HG03354 (cell line): Measurements from ENCODE around the gene INPP5A.
A peak's percentile ranks its signal among the peaks of the same experiment; 100 is the strongest.
"Not testable (repeated sequence)": the region's sequence is repeated elsewhere in the genome, so short reads cannot be mapped to it uniquely, and the experiment has no call there.

Experiments used
- ATAC-seq: cut with Tn5 transposase; IDR thresholded peaks from one replicate; pipeline ENCODE4 v1.9.1; 2021; ENCODE audit warnings: mild to moderate bottlenecking; ENCODE audit not compliant: unreplicated experiment, poor library complexity, severe bottlenecking

INPP5A gene

DNA sequence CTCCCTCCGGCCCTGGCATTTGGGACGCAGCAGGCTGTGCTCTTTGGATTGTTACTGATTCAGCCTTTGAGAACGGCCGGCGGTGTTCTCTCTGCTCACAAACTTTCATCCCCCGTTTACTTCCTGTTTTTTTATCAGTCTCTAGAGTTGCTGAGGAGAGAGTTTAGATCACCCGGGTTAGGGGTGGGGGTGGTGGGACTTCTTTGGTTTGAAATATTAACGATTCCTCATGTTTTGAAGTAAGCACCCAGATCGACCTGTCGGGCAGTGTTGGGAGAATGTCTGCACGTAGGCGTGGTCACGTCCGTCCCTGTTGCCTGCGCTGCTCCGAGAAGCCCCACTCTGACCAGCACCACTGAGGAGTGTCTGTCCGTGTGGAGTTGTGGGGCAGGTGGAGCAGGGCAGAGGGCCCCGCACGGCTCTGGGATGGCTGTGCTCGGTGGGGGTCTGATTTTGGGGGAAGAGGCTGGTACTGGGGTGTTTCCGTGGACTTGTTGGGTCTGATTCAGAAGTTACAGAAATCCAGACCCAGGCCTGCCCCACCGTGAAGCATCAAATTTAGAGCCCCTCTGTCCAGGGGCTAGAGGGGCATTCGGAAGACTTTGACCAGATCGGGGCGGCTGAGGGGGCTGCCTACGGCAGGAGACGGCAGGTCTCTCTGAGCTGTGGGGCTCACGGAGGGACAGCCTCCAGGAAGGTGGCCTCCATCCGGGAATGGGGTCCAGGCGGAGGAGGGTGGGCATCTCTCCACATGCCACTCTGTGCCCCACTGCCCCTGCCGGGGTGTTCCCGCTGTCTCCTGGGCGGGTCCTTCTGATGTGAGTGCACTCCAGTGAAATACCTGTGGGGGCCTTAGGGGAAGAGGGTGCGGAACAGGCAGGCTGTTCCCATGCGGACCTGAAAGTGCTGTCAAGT lies 7.4 kb downstream of the INPP5A start:
- no peak for ATAC-seq

DNA sequence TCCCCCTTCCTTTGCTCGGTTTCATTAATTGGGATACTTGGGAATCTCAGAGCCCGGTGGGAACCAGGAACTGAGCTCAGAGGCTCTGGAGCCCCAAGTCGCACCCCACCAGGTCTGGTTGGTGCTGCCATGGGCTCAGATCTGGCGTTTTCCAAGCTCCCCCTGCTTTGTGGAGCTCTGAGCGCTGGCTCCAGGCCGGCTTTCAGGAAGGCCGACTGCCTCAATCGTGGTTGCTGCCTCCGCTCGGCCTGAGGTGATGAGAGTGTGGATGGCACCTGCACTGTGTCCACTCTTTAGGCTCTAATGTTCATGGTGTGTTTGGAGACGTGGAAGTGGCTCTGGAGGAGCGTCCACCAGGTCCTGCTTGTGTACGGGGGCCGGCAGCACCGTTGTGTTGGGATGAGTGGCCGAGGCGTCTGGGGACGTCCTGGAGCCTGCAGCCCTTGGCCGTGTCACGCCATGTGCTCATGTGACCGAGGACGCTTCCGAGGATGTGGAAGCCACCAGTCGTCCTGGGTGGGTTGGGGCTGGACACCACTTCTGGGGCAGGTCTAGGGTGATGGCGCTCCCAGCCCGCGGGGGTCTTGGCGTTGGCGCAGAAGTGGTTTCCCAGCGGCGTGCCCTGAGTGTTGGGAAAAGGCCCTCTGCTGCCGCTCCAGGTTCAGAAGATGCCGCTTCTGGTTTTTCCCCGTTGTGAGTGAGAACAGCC lies 8.2 kb downstream of the INPP5A start:
- no peak for ATAC-seq

DNA sequence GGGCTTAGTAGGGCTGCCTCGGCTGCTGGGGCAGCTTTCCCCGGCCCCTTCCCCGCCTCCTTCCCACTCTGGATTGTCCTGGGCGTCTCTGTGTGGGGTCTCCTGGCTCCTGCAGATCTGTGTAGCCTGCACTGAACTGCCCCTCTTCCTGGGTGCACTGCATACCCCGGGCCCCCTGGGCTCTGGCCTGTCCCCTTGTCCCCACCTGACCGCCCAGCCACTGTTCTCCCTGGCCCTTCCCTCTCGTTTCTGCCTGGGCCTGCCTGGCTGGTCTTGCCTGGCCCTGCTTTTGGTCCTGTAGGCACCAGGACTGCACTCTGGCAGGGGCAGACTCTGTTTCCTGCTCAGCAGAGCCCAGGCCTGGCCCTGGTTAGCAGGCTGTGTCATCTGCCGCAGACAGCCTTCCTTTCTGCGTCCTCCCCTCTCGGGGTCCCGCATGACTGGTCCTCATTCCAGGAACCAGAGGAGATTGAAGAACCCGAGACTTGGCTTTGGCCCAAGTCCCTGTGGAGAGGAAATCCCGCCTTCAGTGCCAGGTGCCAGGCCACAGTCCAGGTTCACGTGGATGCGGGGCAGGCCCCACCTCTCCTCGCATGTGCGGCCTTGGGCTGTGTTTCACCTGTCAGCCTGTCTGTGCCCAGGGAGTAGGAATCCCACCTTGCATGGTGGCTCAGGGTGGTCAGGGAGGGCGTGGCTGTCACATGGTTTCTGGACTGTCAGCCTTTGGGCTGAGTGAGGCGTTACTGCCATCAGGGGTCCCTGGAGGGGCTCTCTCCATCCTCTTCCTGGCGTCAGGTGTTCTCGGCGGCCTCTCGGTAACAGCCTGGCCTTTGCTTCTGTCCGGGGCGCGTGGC lies 9.2 kb downstream of the INPP5A start:
- no peak for ATAC-seq

DNA sequence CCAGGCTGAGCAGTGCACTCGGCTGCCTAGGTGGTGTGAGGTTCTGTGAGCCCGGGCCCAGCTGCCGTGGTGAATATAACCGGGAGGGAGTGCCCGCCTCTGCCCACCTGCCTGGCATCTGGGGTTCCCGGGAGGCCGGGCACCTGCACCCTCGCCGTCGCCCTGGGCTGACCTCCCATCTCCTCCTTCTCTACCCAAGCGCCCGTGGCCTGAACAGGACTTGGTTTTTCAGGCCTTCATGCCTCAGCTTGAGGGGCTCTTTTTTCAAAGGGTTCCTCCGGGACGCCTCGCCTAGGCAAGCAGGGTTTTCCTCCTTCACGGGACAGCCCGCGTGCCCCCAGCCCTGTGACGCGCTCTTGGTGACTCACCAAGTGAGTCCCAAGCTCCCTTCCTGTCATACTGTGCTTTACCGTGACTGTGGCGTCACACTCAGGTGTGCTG lies 9.9 kb downstream of the INPP5A start:
- ATAC-seq: no peak

DNA sequence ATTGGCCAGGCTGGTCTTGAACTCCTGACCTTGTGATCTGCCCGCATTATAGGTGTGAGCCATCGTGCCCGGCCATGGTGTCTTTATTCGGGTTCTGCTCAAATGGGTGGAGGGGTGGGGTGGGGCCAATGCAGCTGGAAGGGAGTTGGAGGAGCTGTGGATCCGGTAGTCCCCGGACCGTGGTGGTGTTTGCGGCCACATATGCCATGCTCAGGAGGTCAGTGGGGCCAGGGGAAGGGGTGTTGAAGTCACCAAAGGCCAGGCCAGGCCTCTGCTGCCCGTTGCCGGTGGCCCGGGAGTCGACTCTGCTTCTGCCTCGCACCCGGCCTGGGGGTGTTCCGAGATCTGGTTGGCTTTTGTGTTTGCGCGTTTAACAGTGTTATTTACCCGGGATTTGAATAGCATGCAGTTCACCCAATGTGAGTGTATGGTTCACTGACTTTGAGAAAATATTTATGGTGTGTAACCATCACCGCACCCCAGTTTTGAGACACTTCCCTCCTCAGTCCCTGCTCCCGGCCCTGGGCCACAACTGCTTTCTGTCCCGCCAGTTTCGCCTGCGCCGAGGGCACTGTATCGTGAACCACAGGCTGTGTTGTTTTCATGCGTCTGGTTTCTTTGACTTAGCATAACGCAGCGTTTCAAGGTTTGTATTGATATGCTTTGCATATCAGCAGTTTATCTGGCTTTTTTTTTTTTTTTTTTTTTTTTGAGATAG lies 10.7 kb downstream of the INPP5A start:
- ATAC-seq: no peak

DNA sequence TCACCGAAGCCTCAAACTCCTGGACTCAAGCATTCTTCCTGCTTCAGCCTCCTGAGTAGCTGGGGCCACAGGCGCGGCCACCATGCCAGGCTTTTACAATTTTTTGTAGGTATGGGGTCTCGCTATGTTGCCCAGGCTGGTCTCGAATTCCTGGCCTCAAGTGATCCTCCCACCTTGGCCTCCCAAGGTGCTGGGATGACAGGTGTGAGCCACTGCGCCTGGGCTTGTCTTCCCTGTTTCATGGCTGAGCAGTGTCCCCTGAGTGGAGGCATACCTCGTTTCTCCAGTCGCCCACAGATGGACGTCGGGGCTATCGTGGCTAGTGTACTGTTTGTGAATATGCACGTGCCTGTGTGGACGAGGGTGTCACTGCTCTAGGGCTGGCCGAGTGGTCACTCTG lies 11.3 kb downstream of the INPP5A start:
- ATAC-seq: no peak

DNA sequence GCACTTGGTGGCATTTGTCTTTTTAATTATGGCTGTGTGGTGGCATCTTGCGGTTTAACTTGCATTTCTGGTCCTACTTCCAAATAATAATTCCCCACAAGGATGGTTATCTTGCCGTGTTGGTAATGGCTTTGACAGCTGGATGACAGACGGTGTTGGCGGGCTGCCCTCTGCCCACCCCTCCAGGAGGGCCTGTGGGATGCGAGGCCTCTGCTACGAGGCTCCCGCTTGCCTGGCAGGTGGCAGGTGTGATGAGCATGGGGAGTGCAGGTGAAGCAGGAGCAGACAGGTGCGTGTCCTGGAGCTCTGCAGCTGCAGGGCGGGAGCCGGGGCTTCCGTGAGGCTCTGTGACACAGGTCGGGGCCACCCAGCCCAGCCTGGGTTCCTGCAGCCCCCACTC lies 11.8 kb downstream of the INPP5A start:
- ATAC-seq: no peak

DNA sequence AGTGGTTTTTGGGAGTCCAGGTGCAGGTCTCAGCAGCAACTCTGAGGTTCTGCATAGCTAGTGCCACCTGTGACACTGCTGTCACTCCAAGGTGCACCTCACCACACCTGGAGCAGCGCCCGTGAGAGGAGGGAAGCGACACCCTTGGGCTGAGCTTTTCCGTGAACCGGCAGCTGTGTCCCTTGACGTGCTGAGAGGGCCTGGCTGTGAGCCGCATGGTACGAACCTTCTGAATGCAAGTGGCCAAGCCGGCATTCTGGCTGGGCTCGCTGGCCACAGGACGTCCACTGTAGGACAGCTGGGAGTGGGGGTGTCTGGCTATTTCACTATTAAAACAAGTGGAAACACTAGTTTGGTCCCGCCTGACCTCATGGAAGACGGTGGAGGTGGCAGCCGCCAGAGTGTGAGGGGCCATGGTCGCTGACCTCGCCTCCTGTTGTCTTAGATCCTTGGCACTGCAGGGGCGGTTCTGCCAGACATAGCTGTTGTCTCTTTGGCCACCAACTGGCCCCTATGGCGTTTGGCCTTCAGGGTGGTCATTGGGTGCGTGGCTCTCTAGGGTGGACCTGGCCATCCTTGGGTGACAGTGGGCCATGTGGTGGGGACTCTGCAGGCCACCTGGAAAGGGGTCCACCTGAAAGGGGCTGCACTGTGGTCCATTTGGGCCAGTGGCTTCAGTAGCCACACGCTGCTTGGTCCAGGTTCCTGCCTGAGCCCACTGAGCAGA lies 12.9 kb downstream of the INPP5A start:
- no peak for ATAC-seq

DNA sequence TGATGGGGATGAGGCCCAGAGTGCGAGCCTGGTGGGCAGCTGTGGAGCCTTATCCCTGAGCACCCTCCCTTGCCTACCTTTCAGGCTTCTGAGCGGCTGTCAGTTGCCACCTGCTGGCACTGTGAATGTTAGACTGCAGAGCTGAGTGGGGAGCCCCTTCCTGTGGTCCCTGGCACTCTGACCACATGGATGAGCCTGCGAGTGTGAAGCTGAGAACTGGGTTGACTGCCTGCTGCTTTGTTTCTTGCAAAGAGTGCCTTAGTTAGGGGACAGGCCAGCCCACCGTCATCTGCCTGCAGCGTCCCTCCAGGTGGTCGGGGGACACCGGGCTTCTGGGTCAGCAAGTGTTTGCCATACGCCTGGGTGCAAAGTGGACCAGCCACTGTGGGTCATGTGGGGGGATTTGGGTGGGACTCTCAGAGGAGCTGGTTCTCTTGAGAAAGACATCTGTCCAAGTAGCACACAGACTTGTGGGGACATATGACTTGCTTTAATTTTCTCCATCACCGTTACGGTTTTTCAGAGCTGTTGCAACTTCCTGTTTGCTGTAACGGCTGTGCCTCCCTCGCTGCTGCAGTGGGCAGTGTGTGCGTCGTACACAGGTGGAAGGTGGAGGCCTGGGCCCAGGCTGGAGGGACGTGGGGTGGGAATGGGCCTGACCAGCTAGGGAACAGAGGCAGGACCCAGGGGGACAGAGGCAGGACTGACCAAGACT lies 13.7 kb downstream of the INPP5A start:
- ATAC-seq: peak; percentile 71

DNA sequence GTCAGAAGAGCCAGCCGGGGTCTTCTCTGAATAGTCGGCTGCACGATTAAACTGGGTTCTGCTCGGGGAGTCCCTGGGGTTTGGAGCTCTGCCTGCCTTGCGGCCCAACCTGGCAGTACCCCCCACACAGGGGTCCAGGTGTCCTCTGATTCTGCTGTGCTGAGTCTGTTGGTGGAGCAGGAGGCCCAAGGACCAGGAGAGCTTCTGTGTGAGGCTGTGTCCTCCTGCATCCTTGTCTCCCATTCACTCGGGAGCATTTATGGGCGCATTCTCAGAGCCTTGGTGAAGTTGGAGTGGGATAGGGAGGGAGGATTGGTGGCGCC lies 14.2 kb downstream of the INPP5A start:
- ATAC-seq: peak; percentile 28

DNA sequence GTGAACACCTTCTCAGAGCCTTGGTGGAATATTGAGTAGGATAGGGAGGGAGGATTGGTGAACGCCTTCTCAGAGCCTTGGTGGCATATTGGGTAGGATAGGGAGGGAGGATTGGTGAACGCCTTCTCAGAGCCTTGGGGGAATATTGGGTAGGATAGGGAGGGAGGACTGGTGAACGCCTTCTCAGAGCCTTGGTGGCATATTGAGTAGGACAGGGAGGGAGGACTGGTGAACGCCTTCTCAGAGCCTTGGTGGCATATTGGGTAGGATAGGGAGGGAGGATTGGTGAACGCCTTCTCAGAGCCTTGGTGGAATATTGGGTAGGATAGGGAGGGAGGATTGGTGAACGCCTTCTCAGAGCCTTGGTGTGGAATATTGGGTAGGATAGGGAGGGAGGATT lies 15.0 kb downstream of the INPP5A start:
- not testable (repeated sequence) for ATAC-seq

DNA sequence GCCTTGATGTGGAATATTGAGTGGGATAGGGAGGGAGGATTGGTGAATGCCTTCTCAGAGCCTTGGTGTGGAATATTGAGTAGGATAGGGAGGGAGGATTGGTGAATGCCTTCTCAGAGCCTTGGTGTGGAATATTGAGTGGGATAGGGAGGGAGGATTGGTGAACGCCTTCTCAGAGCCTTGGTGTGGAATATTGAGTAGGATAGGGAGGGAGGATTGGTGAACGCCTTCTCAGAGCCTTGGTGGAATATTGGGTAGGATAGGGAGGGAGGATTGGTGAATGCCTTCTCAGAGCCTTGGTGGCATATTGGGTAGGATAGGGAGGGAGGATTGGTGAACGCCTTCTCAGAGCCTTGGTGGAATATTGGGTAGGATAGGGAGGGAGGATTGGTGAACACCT lies 16.0 kb downstream of the INPP5A start:
- ATAC-seq: not testable (repeated sequence)

DNA sequence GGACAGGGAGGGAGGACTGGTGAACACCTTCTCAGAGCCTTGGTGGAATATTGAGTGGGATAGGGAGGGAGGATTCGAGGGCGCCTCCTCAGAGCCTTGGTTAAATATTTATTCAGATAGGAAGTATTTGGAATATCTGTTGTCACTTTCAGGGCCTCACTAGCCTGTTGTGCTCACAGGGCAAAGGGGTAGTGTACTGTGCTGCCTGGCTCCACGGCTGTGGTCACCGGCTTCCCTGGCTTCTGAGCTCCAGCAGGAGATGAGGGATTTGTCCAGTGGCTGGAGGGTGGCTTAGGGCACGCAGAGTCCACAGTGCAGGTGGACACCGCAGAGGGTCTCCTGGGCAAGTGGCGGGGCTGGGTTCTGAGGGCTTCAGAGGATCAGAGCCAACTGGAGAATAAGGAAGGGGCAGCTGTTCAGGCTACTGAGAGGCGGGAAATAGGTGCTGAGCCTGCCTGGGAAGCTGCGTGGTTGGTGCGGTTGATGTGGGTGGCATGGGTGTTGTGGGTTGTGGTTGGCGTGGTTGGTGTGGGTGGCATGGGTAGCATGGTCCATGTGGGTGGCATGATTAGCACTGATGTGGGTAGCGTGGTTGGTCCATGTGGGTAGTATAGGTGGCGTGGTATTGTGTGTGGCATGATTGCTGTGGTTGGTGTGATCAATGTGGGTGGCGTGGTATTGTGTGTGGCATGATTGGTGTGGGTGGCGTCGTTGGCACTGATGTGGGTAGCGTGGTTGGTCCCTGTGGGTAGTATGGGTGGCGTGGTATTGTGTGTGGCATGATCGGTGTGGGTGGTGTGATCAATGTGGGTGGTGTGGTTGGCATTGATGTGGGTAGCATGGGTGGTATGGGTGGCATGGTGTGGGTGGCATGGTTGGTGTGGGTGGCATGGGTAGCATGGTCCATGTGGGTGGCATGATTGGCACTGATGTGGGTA lies 16.7 kb downstream of the INPP5A start:
- no peak for ATAC-seq

DNA sequence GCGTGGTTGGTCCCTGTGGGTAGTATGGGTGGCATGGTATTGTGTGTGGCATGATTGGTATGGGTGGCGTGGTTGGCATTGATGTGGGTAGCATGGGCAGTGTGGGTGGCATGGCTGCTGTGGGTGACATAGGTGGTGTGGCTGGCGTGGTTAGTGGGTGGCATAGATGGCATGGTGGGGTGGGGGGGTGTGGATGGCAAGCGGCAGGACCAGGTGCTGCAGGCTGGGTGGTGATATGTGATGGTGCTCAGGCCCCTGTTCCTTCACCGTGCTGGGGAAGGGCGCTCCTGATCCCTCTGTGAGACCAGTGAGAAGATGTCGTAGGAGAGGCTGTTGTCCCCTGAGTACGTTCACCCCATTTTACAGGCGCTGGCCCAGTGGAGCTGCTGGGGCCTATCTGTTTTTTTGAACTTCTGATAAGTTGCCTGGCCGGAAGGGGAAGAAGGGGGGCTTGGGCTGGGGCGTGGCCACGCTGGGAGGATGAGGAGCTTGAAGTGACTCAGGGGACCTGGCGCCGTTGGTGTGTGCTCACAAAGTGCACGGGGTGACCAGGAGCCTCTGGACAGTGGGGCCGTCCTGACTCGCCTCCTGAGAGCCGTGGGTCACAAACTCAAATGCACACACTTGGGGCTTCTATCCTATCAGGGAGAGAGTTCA lies 17.5 kb downstream of the INPP5A start:
- peak; percentile 41 for ATAC-seq

DNA sequence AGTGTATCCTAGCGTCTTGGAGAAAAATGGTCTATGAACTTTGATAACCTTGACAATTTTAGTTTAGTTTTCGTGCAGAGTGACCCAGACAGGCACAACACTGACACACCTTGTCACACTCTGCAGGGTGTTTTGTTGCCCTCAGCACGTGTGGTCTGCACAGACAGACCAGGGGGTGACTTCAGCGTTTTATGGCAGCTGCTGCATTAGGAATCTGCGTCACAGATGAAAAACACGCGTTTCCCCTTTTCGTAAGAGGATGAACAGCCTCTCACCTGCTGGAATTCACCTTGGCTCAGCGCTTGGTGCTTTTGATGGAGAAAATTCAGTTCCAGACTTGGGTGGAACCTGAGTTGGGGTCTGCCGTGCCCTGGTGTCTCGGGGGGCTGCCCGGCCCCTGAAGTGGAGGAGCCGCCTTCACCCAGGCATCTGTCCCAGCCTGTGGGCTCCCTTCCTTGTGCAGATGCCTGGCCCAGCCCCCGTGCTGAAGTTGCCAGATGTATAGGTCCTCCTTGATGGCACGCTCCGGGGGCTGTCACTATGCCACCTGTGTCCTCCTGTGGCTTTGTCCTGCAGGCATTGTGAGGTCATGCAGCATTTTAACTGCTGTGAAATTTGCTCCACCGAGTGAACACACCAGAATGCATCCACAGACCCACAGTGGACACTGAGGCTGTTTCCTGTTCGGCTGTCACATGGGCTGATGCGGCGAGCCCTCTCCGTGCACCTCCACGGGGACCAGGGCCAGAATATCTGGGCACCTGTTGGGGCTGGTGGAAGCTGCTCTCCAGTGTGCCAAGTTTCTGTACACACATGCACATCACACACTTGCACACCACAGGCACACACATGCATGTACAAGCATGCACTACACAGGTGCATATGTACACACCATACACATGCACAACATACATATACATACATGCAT lies 18.3 kb downstream of the INPP5A start:
- no peak for ATAC-seq

DNA sequence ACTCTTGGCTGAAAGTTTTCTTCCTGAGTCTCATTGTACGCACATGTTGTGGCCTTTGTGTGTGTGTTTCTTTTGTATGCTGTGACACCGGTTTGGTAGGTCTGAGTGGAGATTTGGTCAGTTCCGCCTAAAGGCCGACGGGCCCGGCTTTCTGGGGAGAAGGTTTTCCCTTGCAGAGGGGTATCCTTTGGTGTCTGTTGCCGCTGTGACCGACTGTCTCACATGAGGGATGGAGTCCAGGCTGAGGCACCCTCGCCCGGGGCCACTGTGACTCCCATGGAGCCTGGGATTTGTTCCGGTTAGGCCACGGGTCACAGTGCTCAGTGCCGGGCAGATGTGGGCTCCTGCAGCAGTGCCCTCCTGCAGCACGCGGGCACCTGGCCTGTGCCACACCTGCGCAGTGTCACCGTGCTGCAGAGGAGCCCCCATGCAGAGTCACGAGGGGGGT lies 19.4 kb downstream of the INPP5A start:
- ATAC-seq: no peak
